Activated T-cell treated with anti-CD3 and anti-CD28 coated beads, Interleukin-2, amount 50 U/mL, for 48 hours (primary cell): ENCODE results near the gene KATNAL1.
"Not testable (repeated sequence)": the region's sequence is repeated elsewhere in the genome, so short reads cannot be mapped to it uniquely, and the experiment has no call there.

Experiments
- DNase-seq, 2 experiments: peaks; one replicate each; pipeline ENCODE4 v3.0.0-alpha.2; 2020

Gene KATNAL1

GRCh38 chr13:30290812-30291436 is 16.4 kb downstream of the KATNAL1 start:
- DNase-seq: no peak

- DNase-seq: no peak
Measured at GRCh38 chr13:30289533-30289932, 17.8 kb downstream of the KATNAL1 start.

GRCh38 chr13:30286059-30286458 is 21.3 kb downstream of the KATNAL1 start:
- not testable (repeated sequence) for DNase-seq

- DNase-seq: no peak
Measured at GRCh38 chr13:30276178-30276577, 31.2 kb downstream of the KATNAL1 start.

GRCh38 chr13:30274083-30274482 is 33.3 kb downstream of the KATNAL1 start:
- DNase-seq: no peak

- DNase-seq: not testable (repeated sequence)
Measured at GRCh38 chr13:30270035-30270434, 37.3 kb downstream of the KATNAL1 start.

- DNase-seq: no peak
Measured at GRCh38 chr13:30268673-30269072, 38.7 kb downstream of the KATNAL1 start.

- no peak for DNase-seq
Measured at GRCh38 chr13:30266756-30267155, 40.6 kb downstream of the KATNAL1 start.

- not testable (repeated sequence) for DNase-seq
Measured at GRCh38 chr13:30259149-30259733, 48.1 kb downstream of the KATNAL1 start.

- no peak for DNase-seq
Measured at GRCh38 chr13:30257468-30258099, 49.8 kb downstream of the KATNAL1 start.

- no peak for DNase-seq
Measured at GRCh38 chr13:30256713-30257467, 50.5 kb downstream of the KATNAL1 start.

- no peak for DNase-seq
Measured at GRCh38 chr13:30255696-30256095, 51.7 kb downstream of the KATNAL1 start.

GRCh38 chr13:30253830-30254229 is 53.5 kb downstream of the KATNAL1 start:
- DNase-seq: no peak

- no peak for DNase-seq
Measured at GRCh38 chr13:30247406-30247805, 59.9 kb downstream of the KATNAL1 start.

GRCh38 chr13:30241532-30241931 is 65.8 kb downstream of the KATNAL1 start:
- DNase-seq: no peak

GRCh38 chr13:30240608-30241007 is 66.7 kb downstream of the KATNAL1 start:
- no peak for DNase-seq

GRCh38 chr13:30235216-30235615 is 72.1 kb downstream of the KATNAL1 start:
- DNase-seq: no peak

GRCh38 chr13:30234619-30235162 is 72.7 kb downstream of the KATNAL1 start:
- DNase-seq: no peak

- DNase-seq: no peak
Measured at GRCh38 chr13:30224732-30225131, 82.6 kb downstream of the KATNAL1 start.

- no peak for DNase-seq
Measured at GRCh38 chr13:30222254-30222653, 85.1 kb downstream of the KATNAL1 start.

- no peak for DNase-seq
Measured at GRCh38 chr13:30216111-30216510, 91.2 kb downstream of the KATNAL1 start.

GRCh38 chr13:30212256-30212655 is 95.1 kb downstream of the KATNAL1 start:
- no peak for DNase-seq

GRCh38 chr13:30211745-30212144 is 95.6 kb downstream of the KATNAL1 start:
- DNase-seq: no peak
